Endothelial cell of umbilical vein (primary cell): Measurements from ENCODE around the gene MGAT1. TPM values are rescaled to one million over a fixed set of nuclear protein-coding genes. Genes with fewer than 3 reads are reported as not detected.

Source experiments
- BruUV-seq: library from RNA; stranded (reverse); fragments of 400-500 nt; replicated peaks from 2 replicates; lab custom pipeline; 2021; lab: Mats Ljungman, UMichigan
- CTCF ChIA-PET: fragments of 300-600, 350-600 bp; sonication (Branson Sonifier 250); formaldehyde crosslinking; loops from one replicate; lab custom pipeline; 2021; ENCODE audit warnings: antibody characterized with exemption, inconsistent platforms; lab: Charles Lee
- POLR2A ChIA-PET: fragments of 300-600, 350-600 bp; sonication (Branson Sonifier 250); formaldehyde crosslinking; loops from one replicate; lab custom pipeline; 2021; ENCODE audit warnings: antibody characterized with exemption, inconsistent platforms; lab: Charles Lee
- DNase-seq: peaks from one replicate; pipeline ENCODE4 v3.0.0-alpha.2; 2011; ENCODE audit warnings: low read depth, low spot score
- FAIRE-seq: peaks from 2 replicates; lab custom pipeline; 2011; peaks lifted over from hg19 to GRCh38; lab: Jason Lieb, UNC
- H2AFZ ChIP-seq: 2 replicates; pipeline ENCODE4 v1.6.0; 2012; ENCODE audit warnings: low read depth, low read length, control low read depth, inconsistent platforms
- H3K27ac ChIP-seq: 2 replicates; pipeline ENCODE4 v1.5.1; 2011; ENCODE audit warnings: low read depth, mild to moderate bottlenecking, control low read depth, low read length, moderate library complexity; ENCODE audit not compliant: insufficient read depth
- H3K27me3 ChIP-seq, 2 experiments: 2 replicates each; pipeline versions ENCODE4 v1.6.0 to v1.6.1; 2011; ENCODE audit warnings: low read length in 2 of 2, mixed read lengths in 1 of 2; ENCODE audit not compliant: control insufficient read depth in 2 of 2, insufficient read depth in 2 of 2
- H3K36me3 ChIP-seq, 2 experiments: 2 replicates in 1 of 2; 3 replicates in 1 of 2; pipeline ENCODE4 v1.5.1; 2011; ENCODE audit warnings: low read length in 2 of 2, mild to moderate bottlenecking in 1 of 2, moderate library complexity in 1 of 2; ENCODE audit not compliant: control insufficient read depth in 2 of 2, insufficient read depth in 2 of 2; ENCODE audit errors: extremely low read depth in 1 of 2
- H3K4me1 ChIP-seq: 3 replicates; pipeline ENCODE4 v1.5.1; 2011; ENCODE audit warnings: mild to moderate bottlenecking, low read length; ENCODE audit not compliant: control insufficient read depth, insufficient read depth; ENCODE audit errors: extremely low read depth
- H3K4me2 ChIP-seq: 2 replicates; pipeline ENCODE4 v1.6.1; 2011; ENCODE audit warnings: low read length, control low read depth, mixed read lengths; ENCODE audit not compliant: insufficient read depth
- H3K4me3 ChIP-seq, 3 experiments: fragments of 200-600 bp in 1 of 3; sonication (generic), shearing (Covaris generic) in 1 of 3; replicated peaks in 1 of 3; 2 replicates each; pipeline ENCODE4 v1.5.1; 2011 to 2016; ENCODE audit warnings: control low read depth in 3 of 3, low read length in 3 of 3, mild to moderate bottlenecking in 2 of 3, inconsistent platforms in 1 of 3, low read depth in 1 of 3, moderate library complexity in 1 of 3; ENCODE audit not compliant: insufficient read depth in 1 of 3
- H3K79me2 ChIP-seq: 2 replicates; pipeline ENCODE4 v1.6.0; 2012; ENCODE audit warnings: low read length, inconsistent platforms; ENCODE audit not compliant: control insufficient read depth, insufficient read depth
- H3K9ac ChIP-seq: replicated peaks from 2 replicates; pipeline ENCODE3; 2011; ENCODE audit warnings: low read length, control low read depth; ENCODE audit not compliant: insufficient read depth; ENCODE audit errors: extremely low read depth
- H3K9me1 ChIP-seq: replicated peaks from 3 replicates; pipeline ENCODE4 v1.6.0; 2011; ENCODE audit warnings: mild to moderate bottlenecking, low read length; ENCODE audit not compliant: control insufficient read depth, insufficient read depth; ENCODE audit errors: extremely low read depth
- H3K9me3 ChIP-seq: replicated peaks from 2 replicates; pipeline ENCODE4 v1.5.1; 2012; ENCODE audit warnings: low read length, inconsistent platforms; ENCODE audit not compliant: control insufficient read depth, insufficient read depth
- H4K20me1 ChIP-seq: replicated peaks from 2 replicates; pipeline ENCODE3; 2011; ENCODE audit warnings: mild to moderate bottlenecking, low read length; ENCODE audit not compliant: control insufficient read depth, insufficient read depth; ENCODE audit errors: extremely low read depth
- CTCF ChIP-seq, 2 donors: IDR thresholded peaks; 1 replicate in 1 of 2; 2 replicates in 1 of 2; pipeline ENCODE4 v1.5.1; 2011; ENCODE audit warnings: low read length in 2 of 2, mild to moderate bottlenecking in 2 of 2, moderate library complexity in 2 of 2, control low read depth in 1 of 2, inconsistent platforms in 1 of 2, low read depth in 1 of 2; ENCODE audit not compliant: insufficient read depth in 1 of 2; ENCODE audit errors: extremely low read depth in 1 of 2
- EZH2 ChIP-seq: IDR thresholded peaks from 2 replicates; pipeline ENCODE4 v1.6.1; 2012; ENCODE audit warnings: borderline replicate concordance, low read depth, mild to moderate bottlenecking, moderate library complexity, low read length, inconsistent platforms; ENCODE audit not compliant: severe bottlenecking
- FOS ChIP-seq: IDR thresholded peaks from 2 replicates; pipeline ENCODE4 v1.6.1; 2011; ENCODE audit warnings: mild to moderate bottlenecking, low read length, moderate library complexity, borderline replicate concordance; ENCODE audit not compliant: insufficient read depth
- GATA2 ChIP-seq: IDR thresholded peaks from 2 replicates; pipeline ENCODE4 v1.7.0; 2011; ENCODE audit warnings: low read depth, mild to moderate bottlenecking, moderate library complexity, mixed read lengths, low read length; ENCODE audit not compliant: insufficient read length, insufficient read depth
- JUN ChIP-seq: IDR thresholded peaks from 2 replicates; pipeline ENCODE4 v1.6.1; 2011; ENCODE audit warnings: borderline replicate concordance, low read depth; ENCODE audit not compliant: insufficient read length, insufficient read depth
- MYC ChIP-seq: IDR thresholded peaks from one replicate; pipeline ENCODE4 v1.6.1; 2011; ENCODE audit warnings: mild to moderate bottlenecking, low read depth, low read length
- POLR2A ChIP-seq: IDR thresholded peaks from 2 replicates; pipeline ENCODE4 v1.6.1; 2012; ENCODE audit warnings: low read depth, mild to moderate bottlenecking, control low read depth, low read length
- POLR2AphosphoS5 ChIP-seq: IDR thresholded peaks from 2 replicates; pipeline ENCODE4 v1.6.1; 2012; ENCODE audit warnings: low read depth, mild to moderate bottlenecking, control low read depth, low read length, moderate library complexity; ENCODE audit not compliant: insufficient read depth
- dilution Hi-C: fragments of 300-500 bp; cut with MboI; formaldehyde crosslinking; loops from one replicate; pipeline ENCODE4 v1.15.0; 2019; ENCODE audit warnings: low sequenced_read_pairs; ENCODE audit not compliant: extremely low pct_ligation_motif_present
- intact Hi-C: fragments of 100-400 bp; cut with micrococcal nuclease; formaldehyde crosslinking; loops from one replicate; pipeline ENCODE4 v1.10.0; 2022
- polyA plus RNA-seq, 4 experiments: library from polyadenylated mRNA; depleted of rRNA in 3 of 4; stranded (reverse) in 3 of 4; unstranded in 1 of 4; fragments of >200 nt; gene quantifications; 2 replicates each; pipeline versions ENCODE4 v1.2.1 to v1.2.3, GENCODE V29; 2011 to 2012; ENCODE audit warnings: missing spikeins in 1 of 4
- total RNA-seq: library from RNA; stranded (reverse); gene quantifications from 2 replicates; pipeline ENCODE4 v1.2.3, GENCODE V29; 2021
- TF ChIP-seq, protein P1 (sequence below): IDR thresholded peaks from 2 replicates; pipeline ENCODE4 v1.6.1; 2011; ENCODE audit not compliant: insufficient read depth, insufficient read length

Gene MGAT1
- total and polyA plus RNA-seq, 2 donors (not counting 3 experiments of a cell fraction or from before 2014, with no cell fraction given): 123 to 126 TPM

- DNase-seq: no peak
- Histone ChIP-seq H4K20me1 (no peaks in the 10 kb centered on the region), H3K27ac (no peak overlapping the region), H3K79me2 (no peaks in the 10 kb centered on the region), H3K4me3 (no peak overlapping the region), H3K9me3 (no peaks in the 10 kb centered on the region), H2AFZ (no peak overlapping the region), H3K4me2 (no peak overlapping the region), H3K4me1 (peaks cover 9% of the 10 kb centered on the region), H3K9ac (no peak overlapping the region), H3K36me3 (no peaks in the 10 kb centered on the region), H3K27me3 (no peaks in the 10 kb centered on the region), H3K9me1 (no peaks in the 10 kb centered on the region)
- POLR2A ChIA-PET: no interaction called here
- no peak for TF ChIP-seq POLR2AphosphoS5
- no peak for TF ChIP-seq JUN
- TF ChIP-seq MYC: no peak
- no peak for TF ChIP-seq CTCF (IDR thresholded peaks at IDR 0.05; ENCODE audit: extremely low read depth in 1 of 2, insufficient read depth in 1 of 2, low read depth in 1 of 2, low read length in 2 of 2)
- TF ChIP-seq, protein P1, sequence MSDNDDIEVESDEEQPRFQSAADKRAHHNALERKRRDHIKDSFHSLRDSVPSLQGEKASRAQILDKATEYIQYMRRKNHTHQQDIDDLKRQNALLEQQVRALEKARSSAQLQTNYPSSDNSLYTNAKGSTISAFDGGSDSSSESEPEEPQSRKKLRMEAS: no peak
- TF ChIP-seq FOS: no peak
- TF ChIP-seq POLR2A: no peak
- no peak for TF ChIP-seq GATA2
- no peak for TF ChIP-seq EZH2
- intact Hi-C loops: no loop called here
- CTCF ChIA-PET: interaction anchor here (1.1 kb wide), 1 partner anchor 29 kb away, joined by 3 read pairs; no protein-coding TSS in a partner anchor
- no peak for FAIRE-seq
- BruUV-seq: no TSS peak
- dilution Hi-C loops: no loop called here
These were observed 20.7 kb upstream of the MGAT1 start for GRCh38 chr5:180823346-180823745.
